ENCODE results near the gene TSPYL2. TPM values are rescaled to one million over a fixed set of nuclear protein-coding genes. Genes with fewer than 3 reads are reported as not detected.
A peak's percentile ranks its signal among the peaks of the same experiment; 100 is the strongest.

Gene TSPYL2
- total RNA-seq, 2 experiments from 2014 or later = 56.7 to 73.3 TPM

DNA sequence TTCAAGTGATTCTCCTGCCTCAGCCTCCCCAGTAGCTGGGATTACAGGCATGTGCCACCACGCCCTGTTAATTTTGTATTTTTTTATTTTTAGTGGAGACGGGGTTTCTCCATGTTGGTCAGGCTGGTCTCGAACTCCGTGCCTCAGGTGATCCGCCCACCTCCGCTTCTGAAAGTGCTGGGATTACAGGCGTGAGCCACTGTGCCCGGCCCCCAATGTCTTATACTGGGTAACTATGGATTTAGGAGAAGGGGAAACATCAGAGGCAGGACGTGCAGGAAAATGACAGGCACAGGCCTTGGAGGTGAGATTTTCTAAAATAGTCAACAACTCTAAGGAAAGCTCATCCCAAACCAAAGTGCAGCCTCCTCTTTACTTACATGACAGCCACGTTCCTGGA lies 11.1 kb upstream of the TSPYL2 start:
- H3K4me1 Mint-ChIP-seq = peaks cover 10% of the 10 kb centered on the region
- no peak for DNase-seq
- ATAC-seq = no peak
- intact Hi-C loops (cut with DNase I, micrococcal nuclease) = loop anchor here (1.0 kb wide), 2 partner anchors 18 to 22 kb away; no protein-coding TSS in a partner anchor
- ChIA-PET CTCF (interaction anchor here (0.6 to 1.4 kb wide), 2 partner anchors 19 to 1872 kb away, joined by 3 read pairs; no protein-coding TSS in a partner anchor), POLR2A (no interaction called here)
- H3K4me3 Mint-ChIP-seq = no peak overlapping the region
- H3K27me3 Mint-ChIP-seq = no peaks in the 10 kb centered on the region
- H3K9me3 Mint-ChIP-seq (ENCODE audit: low read depth) = no peaks in the 10 kb centered on the region
- H3K36me3 Mint-ChIP-seq (ENCODE audit: low read depth) = no peaks in the 10 kb centered on the region
- H3K27ac Mint-ChIP-seq = no peak overlapping the region

DNA sequence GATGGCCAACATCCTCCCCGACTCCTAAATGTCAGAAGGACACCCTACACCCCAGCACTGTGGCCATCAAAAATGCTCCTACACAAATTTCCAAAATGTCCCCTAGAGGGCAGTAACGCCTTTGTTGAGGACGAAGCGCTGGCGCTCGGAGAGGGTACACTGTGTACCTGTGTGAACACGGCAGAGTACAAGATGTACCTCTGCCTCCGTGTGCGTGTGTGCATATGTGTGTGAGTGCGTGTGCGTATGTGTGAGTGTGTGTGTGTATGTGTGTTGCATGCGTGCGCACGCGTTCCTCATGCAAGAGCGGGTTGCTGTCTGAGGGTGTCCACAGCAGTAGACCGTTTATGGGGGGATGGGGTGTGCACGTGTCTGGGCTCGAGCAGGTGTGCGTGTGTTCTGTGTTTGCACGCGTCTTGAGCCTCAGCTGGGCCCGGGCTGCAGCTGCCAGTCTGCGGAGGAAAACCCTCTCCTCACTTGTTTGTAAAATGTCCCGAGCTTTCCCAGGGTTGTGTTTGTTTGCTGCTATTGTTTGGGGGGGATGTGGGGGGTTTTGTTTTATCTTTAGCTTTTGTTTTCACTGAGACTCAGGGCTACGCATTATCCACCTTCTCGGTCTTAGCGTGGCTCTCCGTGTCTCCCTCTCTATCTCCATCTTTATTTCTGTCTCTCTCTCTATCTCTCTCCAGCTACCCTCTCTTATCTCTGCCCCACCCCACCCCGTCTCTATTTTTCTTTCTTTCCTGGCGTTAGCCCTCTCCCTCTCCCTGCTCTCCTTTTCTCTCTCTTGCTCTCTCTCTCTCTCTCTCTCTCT lies 10.4 kb upstream of the TSPYL2 start:
- ChIA-PET CTCF (interaction anchor here (0.6 to 0.9 kb wide), 5 partner anchors 17 to 1117 kb away, joined by 3 to 5 read pairs (median 3); no protein-coding TSS in a partner anchor), POLR2A (no interaction called here)
- peaks cover 10% of the 10 kb centered on the region for H3K4me1 Mint-ChIP-seq
- no peaks in the 10 kb centered on the region for H3K36me3 Mint-ChIP-seq (ENCODE audit: low read depth)
- intact Hi-C loops (cut with DNase I, micrococcal nuclease) = loop anchor here (1.0 kb wide), 3 partner anchors 9 to 21 kb away; no protein-coding TSS in a partner anchor
- DNase-seq (peak; percentile 77), ATAC-seq (peak; percentile 85)
- H3K27ac Mint-ChIP-seq = peak overlapping the region; percentile 89
- H3K27me3 Mint-ChIP-seq = no peaks in the 10 kb centered on the region
- peak overlapping the region; percentile 87 for H3K4me3 Mint-ChIP-seq
- no peaks in the 10 kb centered on the region for H3K9me3 Mint-ChIP-seq (ENCODE audit: low read depth)

DNA sequence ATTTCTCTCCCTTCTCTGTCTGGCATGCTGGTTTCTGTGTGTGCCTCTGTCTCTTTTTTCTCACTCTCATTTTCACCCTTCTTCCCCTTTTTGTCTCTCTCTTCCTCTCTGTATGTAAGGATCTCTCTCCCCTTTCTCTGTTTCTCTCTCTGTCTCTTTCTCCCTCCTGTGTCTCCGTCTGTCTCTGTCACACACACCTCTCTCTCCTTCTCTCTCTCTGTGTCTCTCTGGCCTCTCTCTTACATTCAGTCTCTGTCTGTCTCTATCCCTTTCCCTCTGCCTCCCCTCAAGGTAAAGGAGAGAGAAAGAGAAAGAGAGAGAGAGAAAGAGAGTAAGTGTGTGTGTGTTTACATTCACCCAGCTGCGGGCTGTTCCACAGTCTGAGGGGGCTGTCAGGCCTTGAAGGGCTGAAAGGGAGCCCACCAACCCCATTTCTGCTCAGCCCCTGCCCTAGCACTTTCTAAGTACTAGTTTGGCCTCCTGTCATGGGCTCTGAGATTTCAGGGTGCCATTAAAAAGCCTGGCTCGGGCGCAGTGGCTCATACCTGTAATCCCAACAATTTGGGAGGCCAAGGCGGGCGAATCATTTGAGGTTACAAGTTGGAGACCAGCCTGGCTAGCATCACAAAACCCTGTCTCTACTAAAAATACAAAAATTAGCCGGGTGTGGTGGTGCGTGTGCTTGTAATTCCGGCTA lies 9.6 kb upstream of the TSPYL2 start:
- CTCF ChIA-PET = interaction anchor here (0.6 to 0.9 kb wide), 6 partner anchors 16 to 1118 kb away, joined by 3 to 5 read pairs (median 3); no protein-coding TSS in a partner anchor
- Mint-ChIP-seq H3K27me3 (no peaks in the 10 kb centered on the region), H3K4me3 (peak overlapping the region; percentile 87), H3K4me1 (peaks cover 10% of the 10 kb centered on the region), H3K9me3 (ENCODE audit: low read depth) (no peaks in the 10 kb centered on the region), H3K27ac (peak overlapping the region; percentile 89), H3K36me3 (ENCODE audit: low read depth) (no peaks in the 10 kb centered on the region)
- ATAC-seq (peak; percentile 7), DNase-seq (peak; percentile 16)
- POLR2A ChIA-PET = interaction anchor here (0.6 to 1.5 kb wide), 2 partner anchors 9 to 1561 kb away, joined by 3 to 4 read pairs; partner anchors contain the start of gene TSPYL2
- intact Hi-C loops (cut with DNase I, micrococcal nuclease) = loop anchor here in 1 of 2 experiments (1.0 kb wide), 1 partner anchor 9 kb away; no protein-coding TSS in a partner anchor

DNA sequence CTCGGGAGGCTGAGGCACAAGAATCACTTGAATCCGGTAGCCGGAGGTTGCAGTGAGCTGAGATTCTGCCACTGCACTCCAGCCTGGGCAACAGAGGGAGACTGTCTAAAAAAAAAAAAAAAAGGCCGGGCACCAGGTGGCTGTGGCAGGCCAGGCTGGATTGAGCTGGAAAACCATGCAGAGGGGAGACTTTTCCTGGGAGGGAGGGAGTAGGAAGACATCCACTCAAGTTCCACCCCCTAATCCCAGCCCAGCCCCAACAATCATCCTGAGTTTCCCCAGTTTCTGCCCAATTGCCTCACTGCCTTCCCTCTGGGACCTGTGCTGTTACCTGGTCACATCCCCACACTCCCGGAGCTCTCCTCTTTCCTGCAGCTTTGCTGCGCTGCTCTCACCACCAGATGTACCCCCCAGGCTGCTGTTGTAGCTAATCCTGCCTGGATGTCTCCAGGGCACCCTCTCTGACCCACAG lies 9.0 kb upstream of the TSPYL2 start:
- no peaks in the 10 kb centered on the region for H3K27me3 Mint-ChIP-seq
- POLR2A ChIA-PET = interaction anchor here (0.6 to 1.5 kb wide), 2 partner anchors 9 to 1561 kb away, joined by 3 to 4 read pairs; partner anchors contain the start of gene TSPYL2
- no peak overlapping the region for H3K4me3 Mint-ChIP-seq
- no peak overlapping the region for H3K27ac Mint-ChIP-seq
- no peaks in the 10 kb centered on the region for H3K9me3 Mint-ChIP-seq (ENCODE audit: low read depth)
- CTCF ChIA-PET = interaction anchor here (0.6 kb wide), 1 partner anchor 125 kb away, joined by 3 read pairs; no protein-coding TSS in a partner anchor
- H3K4me1 Mint-ChIP-seq = peaks cover 10% of the 10 kb centered on the region
- no peak for ATAC-seq
- H3K36me3 Mint-ChIP-seq (ENCODE audit: low read depth) = no peaks in the 10 kb centered on the region
- DNase-seq = no peak
- intact Hi-C loops (cut with DNase I, micrococcal nuclease) = no loop called here

DNA sequence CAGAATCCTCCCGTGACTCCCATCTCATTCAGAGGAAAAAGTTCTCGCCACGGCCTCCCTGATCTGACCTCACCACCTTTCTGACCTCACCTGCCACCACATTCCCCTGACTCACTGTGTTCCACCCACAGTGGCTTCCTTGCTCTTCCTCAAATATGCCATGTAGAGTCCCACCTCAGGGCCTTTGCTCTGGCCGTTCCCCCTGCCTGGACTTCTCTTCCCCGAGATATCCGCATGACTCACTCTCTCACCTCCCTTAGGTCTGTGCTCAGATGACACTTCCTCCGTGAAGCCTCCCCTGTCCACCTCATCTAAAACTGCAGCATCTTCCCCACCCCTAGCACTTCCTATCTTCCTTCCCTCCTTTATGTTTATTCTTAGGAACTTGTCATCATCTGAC lies 7.2 kb upstream of the TSPYL2 start:
- DNase-seq (peak; percentile 32), ATAC-seq (no peak)
- POLR2A ChIA-PET = no interaction called here
- H3K27ac Mint-ChIP-seq = no peak overlapping the region
- intact Hi-C loops (cut with DNase I, micrococcal nuclease) = no loop called here
- H3K27me3 Mint-ChIP-seq = no peaks in the 10 kb centered on the region
- peaks cover 12% of the 10 kb centered on the region for H3K4me1 Mint-ChIP-seq
- no peaks in the 10 kb centered on the region for H3K36me3 Mint-ChIP-seq (ENCODE audit: low read depth)
- CTCF ChIA-PET = interaction anchor here (0.7 kb wide), 1 partner anchor 21 kb away, joined by 3 read pairs; no protein-coding TSS in a partner anchor
- H3K4me3 Mint-ChIP-seq = no peak overlapping the region
- no peaks in the 10 kb centered on the region for H3K9me3 Mint-ChIP-seq (ENCODE audit: low read depth)

DNA sequence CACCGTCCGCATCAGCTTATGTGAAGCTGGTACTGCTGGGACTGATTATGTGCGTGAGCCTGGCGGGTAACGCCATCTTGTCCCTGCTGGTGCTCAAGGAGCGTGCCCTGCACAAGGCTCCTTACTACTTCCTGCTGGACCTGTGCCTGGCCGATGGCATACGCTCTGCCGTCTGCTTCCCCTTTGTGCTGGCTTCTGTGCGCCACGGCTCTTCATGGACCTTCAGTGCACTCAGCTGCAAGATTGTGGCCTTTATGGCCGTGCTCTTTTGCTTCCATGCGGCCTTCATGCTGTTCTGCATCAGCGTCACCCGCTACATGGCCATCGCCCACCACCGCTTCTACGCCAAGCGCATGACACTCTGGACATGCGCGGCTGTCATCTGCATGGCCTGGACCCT lies 5.5 kb upstream of the TSPYL2 start:
- DNase-seq (no peak), ATAC-seq (no peak)
- no peaks in the 10 kb centered on the region for H3K27me3 Mint-ChIP-seq
- no peak overlapping the region for H3K27ac Mint-ChIP-seq
- no peaks in the 10 kb centered on the region for H3K9me3 Mint-ChIP-seq (ENCODE audit: low read depth)
- ChIA-PET CTCF (no interaction called here), POLR2A (no interaction called here)
- H3K4me3 Mint-ChIP-seq = no peak overlapping the region
- H3K36me3 Mint-ChIP-seq (ENCODE audit: low read depth) = no peaks in the 10 kb centered on the region
- intact Hi-C loops (cut with DNase I, micrococcal nuclease) = no loop called here
- H3K4me1 Mint-ChIP-seq = peaks cover 18% of the 10 kb centered on the region

DNA sequence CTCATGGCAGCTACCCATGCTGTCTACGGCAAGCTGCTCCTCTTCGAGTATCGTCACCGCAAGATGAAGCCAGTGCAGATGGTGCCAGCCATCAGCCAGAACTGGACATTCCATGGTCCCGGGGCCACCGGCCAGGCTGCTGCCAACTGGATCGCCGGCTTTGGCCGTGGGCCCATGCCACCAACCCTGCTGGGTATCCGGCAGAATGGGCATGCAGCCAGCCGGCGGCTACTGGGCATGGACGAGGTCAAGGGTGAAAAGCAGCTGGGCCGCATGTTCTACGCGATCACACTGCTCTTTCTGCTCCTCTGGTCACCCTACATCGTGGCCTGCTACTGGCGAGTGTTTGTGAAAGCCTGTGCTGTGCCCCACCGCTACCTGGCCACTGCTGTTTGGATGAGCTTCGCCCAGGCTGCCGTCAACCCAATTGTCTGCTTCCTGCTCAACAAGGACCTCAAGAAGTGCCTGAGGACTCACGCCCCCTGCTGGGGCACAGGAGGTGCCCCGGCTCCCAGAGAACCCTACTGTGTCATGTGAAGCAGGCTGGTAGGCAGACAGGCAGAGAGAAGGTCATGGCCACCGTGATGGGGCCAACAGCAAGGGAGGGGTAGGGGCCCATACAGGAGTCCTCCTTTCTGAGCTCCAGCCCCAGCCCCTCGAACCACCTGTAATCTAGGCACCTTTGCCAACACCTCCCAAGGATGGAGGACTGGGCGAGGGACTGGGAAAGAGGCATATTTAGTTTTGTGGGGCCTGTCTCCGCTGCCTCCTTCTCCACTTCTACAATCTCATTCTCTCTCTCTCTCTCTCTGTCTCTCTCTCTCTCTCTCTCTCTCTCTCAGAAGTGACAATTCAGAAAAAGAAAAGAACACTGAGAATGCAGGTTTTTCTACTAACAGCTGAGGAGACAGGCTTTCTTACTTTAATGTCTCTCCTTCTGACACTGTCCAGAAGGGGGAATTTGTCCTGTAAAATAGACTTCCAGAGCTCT lies 4.7 kb upstream of the TSPYL2 start:
- H3K9me3 Mint-ChIP-seq (ENCODE audit: low read depth) = no peaks in the 10 kb centered on the region
- H3K4me1 Mint-ChIP-seq = peaks cover 11% of the 10 kb centered on the region
- no peak overlapping the region for H3K27ac Mint-ChIP-seq
- ChIA-PET CTCF (interaction anchor here (0.6 to 1.2 kb wide), 3 partner anchors 11 to 328 kb away, joined by 3 to 5 read pairs (median 3); no protein-coding TSS in a partner anchor), POLR2A (no interaction called here)
- H3K4me3 Mint-ChIP-seq = no peak overlapping the region
- ATAC-seq (no peak), DNase-seq (peak; percentile 32)
- no peaks in the 10 kb centered on the region for H3K27me3 Mint-ChIP-seq
- no peaks in the 10 kb centered on the region for H3K36me3 Mint-ChIP-seq (ENCODE audit: low read depth)
- intact Hi-C loops (cut with DNase I, micrococcal nuclease) = no loop called here

DNA sequence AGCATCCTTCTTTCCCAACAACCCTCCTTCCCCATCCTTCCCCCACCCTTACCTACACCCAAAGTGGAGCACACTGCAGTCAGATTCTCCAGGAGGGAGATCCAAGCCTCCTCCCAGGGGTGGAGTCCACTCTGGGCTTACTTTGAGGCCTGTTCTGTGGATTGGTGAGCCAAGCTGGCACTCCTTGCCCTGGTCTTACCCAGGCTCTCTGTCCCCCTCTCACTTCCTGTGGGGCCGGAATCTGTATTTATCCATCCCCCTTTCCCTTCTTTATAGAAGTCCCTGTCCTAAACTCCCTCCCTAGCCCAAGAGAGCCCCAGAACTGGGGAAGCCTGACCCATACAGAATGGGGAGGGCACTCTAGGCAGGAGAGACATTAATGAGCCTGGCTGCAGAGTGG lies 3.2 kb upstream of the TSPYL2 start:
- Mint-ChIP-seq H3K27me3 (no peaks in the 10 kb centered on the region), H3K9me3 (ENCODE audit: low read depth) (no peaks in the 10 kb centered on the region), H3K27ac (no peak overlapping the region), H3K36me3 (ENCODE audit: low read depth) (peaks cover 12% of the 10 kb centered on the region), H3K4me3 (no peak overlapping the region), H3K4me1 (peaks cover 14% of the 10 kb centered on the region)
- no peak for DNase-seq
- ChIA-PET POLR2A (no interaction called here), CTCF (no interaction called here)
- ATAC-seq = no peak
- intact Hi-C loops (cut with DNase I, micrococcal nuclease) = no loop called here

DNA sequence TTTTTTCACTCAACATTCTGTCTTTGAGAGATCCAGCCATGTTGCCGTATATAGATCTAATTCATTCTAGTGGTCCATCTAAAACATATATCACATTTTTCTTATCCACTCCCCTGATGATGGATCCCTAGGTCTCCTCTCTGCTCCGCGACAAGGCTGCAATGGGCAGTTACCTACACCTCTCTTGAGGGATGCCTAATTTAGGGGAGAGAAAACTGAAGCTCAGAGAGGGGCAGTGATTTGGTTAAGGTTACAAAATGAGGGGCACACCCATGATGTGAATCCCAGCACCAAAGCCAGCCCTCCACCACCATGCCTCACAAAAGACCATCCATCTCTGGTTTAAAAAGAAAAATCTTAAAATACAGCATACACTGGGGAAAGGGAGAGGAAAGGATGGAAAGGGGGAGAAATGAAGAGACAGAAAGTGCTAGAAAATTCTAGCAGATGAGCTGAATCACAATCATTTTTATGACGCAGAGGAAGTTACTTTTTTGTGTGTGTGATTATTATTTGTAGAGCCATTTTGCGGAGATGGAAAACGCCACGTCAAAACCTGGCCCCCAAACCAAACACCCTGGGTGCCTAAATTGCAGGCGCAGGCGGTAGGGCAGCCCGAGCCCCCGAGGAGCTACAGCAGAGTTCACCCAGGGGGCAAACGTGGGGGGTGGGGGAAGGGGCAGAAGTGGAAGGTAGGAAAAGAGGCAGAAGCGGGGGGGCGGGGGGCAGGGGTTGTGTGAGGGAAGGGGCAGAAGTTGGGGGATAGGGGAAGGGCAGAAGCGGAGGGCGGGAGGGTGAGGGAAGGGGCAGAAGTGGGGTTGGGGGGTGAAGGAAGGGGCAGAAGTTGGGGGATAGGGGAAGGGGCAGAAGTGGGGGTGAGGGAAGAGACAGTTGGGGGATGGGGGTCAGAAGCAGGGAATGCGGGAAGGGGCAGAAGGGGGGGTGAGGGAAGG lies 1.3 kb upstream of the TSPYL2 start:
- no peak for ATAC-seq
- POLR2A ChIA-PET = interaction anchor here (0.6 kb wide), 1 partner anchor 342 kb away, joined by 3 read pairs; the partner anchor contains the start of gene RIBC1
- peaks cover 33% of the 10 kb centered on the region for H3K4me1 Mint-ChIP-seq
- H3K36me3 Mint-ChIP-seq (ENCODE audit: low read depth) = peaks cover 29% of the 10 kb centered on the region
- H3K27me3 Mint-ChIP-seq = no peaks in the 10 kb centered on the region
- intact Hi-C loops (cut with DNase I, micrococcal nuclease) = loop anchor here (1.0 to 10.0 kb wide), 4 partner anchors 9 to 1104 kb away; partner anchors contain the start of genes FAM120C (in 1 of the 2), RIBC1 (in 1 of the 2) and SMC1A (in 1 of the 2)
- peak overlapping the region; percentile 74 for H3K4me3 Mint-ChIP-seq
- CTCF ChIA-PET = no interaction called here
- H3K27ac Mint-ChIP-seq = peak overlapping the region; percentile 95
- DNase-seq = peak; percentile 47
- H3K9me3 Mint-ChIP-seq (ENCODE audit: low read depth) = no peaks in the 10 kb centered on the region

All from activated CD4-positive, alpha-beta T cell treated with anti-CD3 and anti-CD28 coated beads for 36 hours (primary cell).